PC-9 (cell line): ENCODE results near the gene VLDLR.

Experiments used
- CTCF ChIP-seq: fragments of 200-600 bp; sonication (generic); conservative IDR thresholded peaks from 2 replicates; pipeline ENCODE4 v1.6.1; 2017; ENCODE audit warnings: mixed run types, antibody characterized with exemption, mild to moderate bottlenecking, moderate library complexity
- EZH2 ChIP-seq: fragments of 200-600 bp; sonication (generic); IDR thresholded peaks from 2 replicates; pipeline ENCODE4 v1.8.0; 2017; ENCODE audit warnings: antibody characterized with exemption, low read depth

GRCh38 chr9:2597483-2597882, 24.1 kb upstream of the VLDLR start:
- no peak for TF ChIP-seq CTCF
- no peak for TF ChIP-seq EZH2
